Osteocyte (in vitro differentiated cells): ENCODE results near the gene PPP2R2B. TPM values are rescaled to one million over a fixed set of nuclear protein-coding genes. Genes with fewer than 3 reads are reported as not detected.

Experiments used
- DNase-seq: peaks from one replicate; pipeline ENCODE4 v3.0.0; 2021; ENCODE audit warnings: mixed read lengths; ENCODE audit not compliant: unreplicated experiment; ENCODE audit errors: extremely low spot score
- H3K27ac Mint-ChIP-seq: one replicate; pipeline ENCODE4 v1.8.0; 2021; ENCODE audit warnings: mild to moderate bottlenecking, mixed read lengths; ENCODE audit not compliant: unreplicated experiment
- H3K27me3 Mint-ChIP-seq: one replicate; pipeline ENCODE4 v1.8.0; 2021; ENCODE audit warnings: mixed read lengths; ENCODE audit not compliant: unreplicated experiment
- H3K36me3 Mint-ChIP-seq: one replicate; pipeline ENCODE4 v1.8.0; 2021; ENCODE audit warnings: mixed read lengths; ENCODE audit not compliant: unreplicated experiment
- H3K4me1 Mint-ChIP-seq: one replicate; pipeline ENCODE4 v1.8.0; 2021; ENCODE audit warnings: mixed read lengths; ENCODE audit not compliant: unreplicated experiment
- H3K4me3 Mint-ChIP-seq: one replicate; pipeline ENCODE4 v1.8.0; 2021; ENCODE audit warnings: mild to moderate bottlenecking, moderate library complexity, mixed read lengths; ENCODE audit not compliant: unreplicated experiment
- H3K9me3 Mint-ChIP-seq: one replicate; pipeline ENCODE4 v1.8.0; 2021; ENCODE audit warnings: mixed read lengths; ENCODE audit not compliant: unreplicated experiment
- CTCF ChIP-seq: fragments of 200-600 bp; sonication (generic); IDR thresholded peaks from 2 replicates; pipeline ENCODE4 v1.5.0; 2021; ENCODE audit warnings: antibody characterized with exemption, mild to moderate bottlenecking, moderate library complexity
- total RNA-seq: library from RNA; stranded (reverse); gene quantifications from 2 replicates; pipeline ENCODE4 v1.2.1, GENCODE V29; 2021

Gene PPP2R2B
- total RNA-seq, 1 donor from 2014 or later = not detected

GRCh38 chr5:146917931-146918330 is 39.4 kb upstream of the PPP2R2B start:
- peaks cover 23% of the 10 kb centered on the region for H3K27me3 Mint-ChIP-seq
- H3K36me3 Mint-ChIP-seq = no peaks in the 10 kb centered on the region
- no peak for TF ChIP-seq CTCF
- no peak overlapping the region for H3K27ac Mint-ChIP-seq
- no peak for DNase-seq
- no peaks in the 10 kb centered on the region for H3K9me3 Mint-ChIP-seq
- no peak overlapping the region for H3K4me3 Mint-ChIP-seq
- no peaks in the 10 kb centered on the region for H3K4me1 Mint-ChIP-seq

GRCh38 chr5:146912874-146913273 is 34.3 kb upstream of the PPP2R2B start:
- Mint-ChIP-seq H3K4me3 (no peak overlapping the region), H3K9me3 (no peaks in the 10 kb centered on the region), H3K27ac (no peak overlapping the region), H3K4me1 (no peaks in the 10 kb centered on the region), H3K36me3 (no peaks in the 10 kb centered on the region), H3K27me3 (peaks cover 11% of the 10 kb centered on the region)
- DNase-seq = no peak
- no peak for TF ChIP-seq CTCF

GRCh38 chr5:146910239-146910638 is 31.7 kb upstream of the PPP2R2B start:
- TF ChIP-seq CTCF = no peak
- Mint-ChIP-seq H3K27me3 (peaks cover 2% of the 10 kb centered on the region), H3K36me3 (no peaks in the 10 kb centered on the region), H3K27ac (no peak overlapping the region), H3K4me1 (no peaks in the 10 kb centered on the region), H3K9me3 (no peaks in the 10 kb centered on the region), H3K4me3 (no peak overlapping the region)
- DNase-seq = no peak

- DNase-seq = no peak
- H3K4me3 Mint-ChIP-seq = no peak overlapping the region
- no peak overlapping the region for H3K27ac Mint-ChIP-seq
- no peaks in the 10 kb centered on the region for H3K4me1 Mint-ChIP-seq
- H3K27me3 Mint-ChIP-seq = peaks cover 2% of the 10 kb centered on the region
- H3K36me3 Mint-ChIP-seq = no peaks in the 10 kb centered on the region
- no peak for TF ChIP-seq CTCF
- no peaks in the 10 kb centered on the region for H3K9me3 Mint-ChIP-seq
These were observed 30.9 kb upstream of the PPP2R2B start for GRCh38 chr5:146909255-146910068.

GRCh38 chr5:146906803-146907202 is 28.2 kb upstream of the PPP2R2B start:
- Mint-ChIP-seq H3K27me3 (peaks cover 2% of the 10 kb centered on the region), H3K4me3 (no peak overlapping the region), H3K9me3 (no peaks in the 10 kb centered on the region), H3K36me3 (no peaks in the 10 kb centered on the region), H3K4me1 (no peaks in the 10 kb centered on the region), H3K27ac (no peak overlapping the region)
- no peak for DNase-seq
- no peak for TF ChIP-seq CTCF
